CD4-positive, alpha-beta T cell treated with Interleukin-15 for 4 hours (primary cell): ENCODE results near the gene KCNE2.
"Not testable (repeated sequence)": the region's sequence is repeated elsewhere in the genome, so short reads cannot be mapped to it uniquely, and the experiment has no call there.

Source experiments
- DNase-seq: peaks from one replicate; pipeline ENCODE4 v3.0.0-alpha.2; 2020; ENCODE audit warnings: low spot score

Gene KCNE2

GRCh38 chr21:34353182-34353581, 10.6 kb upstream of the KCNE2 start:
- no peak for DNase-seq

- DNase-seq, result no peak
Measured at GRCh38 chr21:34354836-34355235, 9.0 kb upstream of the KCNE2 start.

GRCh38 chr21:34355570-34355969, 8.2 kb upstream of the KCNE2 start:
- no peak for DNase-seq

- DNase-seq, result no peak
Measured at GRCh38 chr21:34357889-34358288, 5.9 kb upstream of the KCNE2 start.

- DNase-seq, result no peak
Measured at GRCh38 chr21:34358866-34359265, 4.9 kb upstream of the KCNE2 start.

GRCh38 chr21:34360488-34361241, 3.1 kb upstream of the KCNE2 start:
- no peak for DNase-seq

GRCh38 chr21:34362136-34362444, 1.7 kb upstream of the KCNE2 start:
- DNase-seq, result no peak

- no peak for DNase-seq
Measured at GRCh38 chr21:34362670-34363069, 1.1 kb upstream of the KCNE2 start.

GRCh38 chr21:34364921-34365320, 1.1 kb downstream of the KCNE2 start:
- no peak for DNase-seq

GRCh38 chr21:34365809-34366208, 2.0 kb downstream of the KCNE2 start:
- DNase-seq, result no peak

GRCh38 chr21:34367320-34367935, 3.6 kb downstream of the KCNE2 start:
- DNase-seq, result peak; percentile 49

- DNase-seq, result no peak
Measured at GRCh38 chr21:34369741-34370140, 5.9 kb downstream of the KCNE2 start.

- no peak for DNase-seq
Measured at GRCh38 chr21:34372321-34372720, 8.5 kb downstream of the KCNE2 start.

GRCh38 chr21:34374462-34374861, 10.7 kb downstream of the KCNE2 start:
- DNase-seq, result not testable (repeated sequence)

- not testable (repeated sequence) for DNase-seq
Measured at GRCh38 chr21:34374940-34375618, 11.3 kb downstream of the KCNE2 start, which contains the start of gene SMIM11. Gene SMIM11, plus strand, starts transcription at chr21:34375507. Its CDS starts 3,998 bp downstream, at chr21:34379505.

GRCh38 chr21:34375619-34375972, 11.8 kb downstream of the KCNE2 start:
- not testable (repeated sequence) for DNase-seq

- DNase-seq, result not testable (repeated sequence)
Measured at GRCh38 chr21:34383138-34383537, 19.3 kb downstream of the KCNE2 start.

- not testable (repeated sequence) for DNase-seq
Measured at GRCh38 chr21:34383724-34384415, 20.1 kb downstream of the KCNE2 start.

- not testable (repeated sequence) for DNase-seq
Measured at GRCh38 chr21:34400522-34400921, 36.7 kb downstream of the KCNE2 start.

GRCh38 chr21:34404742-34405141, 40.9 kb downstream of the KCNE2 start:
- DNase-seq, result not testable (repeated sequence)

- not testable (repeated sequence) for DNase-seq
Measured at GRCh38 chr21:34405686-34406085, 41.9 kb downstream of the KCNE2 start.

- DNase-seq, result not testable (repeated sequence)
Measured at GRCh38 chr21:34406102-34406501, 42.3 kb downstream of the KCNE2 start.

GRCh38 chr21:34406676-34407075, 42.9 kb downstream of the KCNE2 start:
- not testable (repeated sequence) for DNase-seq
